ENCODE results near the gene ZNF512B. TPM values are rescaled to one million over a fixed set of nuclear protein-coding genes. Genes with fewer than 3 reads are reported as not detected.

Gene ZNF512B
- total and polyA plus RNA-seq, 12 donors: 3.5 to 39.4 (median 13.9) TPM

GRCh38 chr20:63982937-63983336 lies 13.2 kb upstream of the ZNF512B start:
- H3K27ac ChIP-seq: no peak overlapping the region
- TF ChIP-seq CTCF (IDR thresholded peaks at IDR 0.05) (no peak), POLR2A (IDR thresholded peaks at IDR 0.05) (no peak)
- 88 to 91% (median 89%) methylated on average over 14 of the region's 14 CpGs for WGBS, 4 donors
- intact Hi-C loops (cut with DNase I): no loop called here
- H3K36me3 ChIP-seq (replicated peaks in 1 of 2): peaks cover 0 to 40% of the 10 kb centered on the region in 2 donors
- no peak overlapping the region for H3K4me3 ChIP-seq
- no peak for DNase-seq
- H3K27me3 ChIP-seq: no peaks in the 10 kb centered on the region
- H3K9me3 ChIP-seq (replicated peaks in 1 of 3): no peaks in the 10 kb centered on the region
- H3K4me1 ChIP-seq (replicated peaks in 1 of 2): peaks cover 31 to 40% of the 10 kb centered on the region in 2 donors

GRCh38 chr20:63980806-63981728 lies 11.3 kb upstream of the ZNF512B start, which contains the start of gene PRPF6:
Gene PRPF6 (plus strand): TSS chr20:63981132. CDS start chr20:63981246, 114 bp downstream.
- H3K27me3 ChIP-seq: no peaks in the 10 kb centered on the region
- no peaks in the 10 kb centered on the region for H3K9me3 ChIP-seq (replicated peaks in 1 of 3)
- H3K27ac ChIP-seq: peak within 1 kb of the TSS; percentile 31 to 94 (median 83)
- intact Hi-C loops (cut with DNase I): no loop called here
- peaks cover 0 to 26% of the 10 kb centered on the region in 2 donors for H3K36me3 ChIP-seq (replicated peaks in 1 of 2)
- 0 to 6% (median 1%) methylated on average over 11 to 75 of the region's 75 CpGs for WGBS, 4 donors
- TF ChIP-seq CTCF (IDR thresholded peaks at IDR 0.05): peak; percentile 50 to 80 (median 74)
- TF ChIP-seq POLR2A (IDR thresholded peaks at IDR 0.05): peak; percentile 62 to 80
- H3K4me1 ChIP-seq (replicated peaks in 1 of 2): peaks cover 31 to 40% of the 10 kb centered on the region in 2 donors
- H3K4me3 ChIP-seq: peak within 1 kb of the TSS; percentile 62 to 96 (median 88)
- DNase-seq: peak; percentile 94 to 97 (median 95)

- Histone ChIP-seq H3K27me3 (no peaks in the 10 kb centered on the region), H3K4me3 (peak overlapping the region in 2 of 4 donors; percentile 88 to 96), H3K9me3 (replicated peaks in 1 of 3) (no peaks in the 10 kb centered on the region), H3K36me3 (replicated peaks in 1 of 2) (peaks cover 0 to 18% of the 10 kb centered on the region in 2 donors), H3K4me1 (replicated peaks in 1 of 2) (peaks cover 31 to 40% of the 10 kb centered on the region in 2 donors), H3K27ac (peak overlapping the region in 3 of 5 donors; percentile 67 to 94 (median 85))
- no peak for TF ChIP-seq CTCF (IDR thresholded peaks at IDR 0.05)
- TF ChIP-seq POLR2A (IDR thresholded peaks at IDR 0.05): no peak
- DNase-seq: no peak
- intact Hi-C loops (cut with DNase I): no loop called here
- 70 to 73% (median 72%) methylated on average over 8 to 15 of the region's 15 CpGs for WGBS, 4 donors
Observed at GRCh38 chr20:63980317-63980805, 10.6 kb upstream of the ZNF512B start.
